SU-DHL-6 (cell line): ENCODE results near the gene CYTH1.
A peak's percentile ranks its signal among the peaks of the same experiment; 100 is the strongest.

Experiments used
- H2AFZ ChIP-seq: fragments of 200-600 bp; sonication (generic); 2 replicates; pipeline ENCODE4 v1.6.1; 2014; ENCODE audit warnings: low read depth, mild to moderate bottlenecking, moderate library complexity, mixed read lengths, antibody characterized with exemption, low read length; ENCODE audit not compliant: severe bottlenecking
- H3F3A ChIP-seq: fragments of 200-600 bp; shearing (Covaris generic); 2 replicates; pipeline ENCODE4 v1.6.0; 2016; ENCODE audit warnings: antibody characterized with exemption, mild to moderate bottlenecking; ENCODE audit not compliant: insufficient read depth
- H3K27ac ChIP-seq: fragments of 200-600 bp; sonication (generic); 2 replicates; pipeline ENCODE4 v1.5.1; 2016; ENCODE audit warnings: low read depth, mild to moderate bottlenecking, low read length, moderate library complexity, mixed read lengths
- H3K27me3 ChIP-seq: fragments of 200-600 bp; sonication (generic), shearing (Covaris generic); 2 replicates; pipeline ENCODE4 v1.6.0; 2014; ENCODE audit warnings: mild to moderate bottlenecking, low read length
- H3K36me3 ChIP-seq: fragments of 200-600 bp; sonication (generic); 2 replicates; pipeline ENCODE4 v1.6.1; 2014; ENCODE audit warnings: mild to moderate bottlenecking, low read length, mixed read lengths
- H3K4me2 ChIP-seq: fragments of 300-600, 200-600 bp; shearing (Covaris generic), sonication (generic); 2 replicates; pipeline ENCODE4 v1.6.0; 2014; ENCODE audit warnings: low read length, low read depth, mild to moderate bottlenecking; ENCODE audit not compliant: poor library complexity, severe bottlenecking
- H3K4me3 ChIP-seq: fragments of 200-600 bp; sonication (generic); 2 replicates; pipeline ENCODE4 v1.5.1; 2014; ENCODE audit warnings: antibody characterized with exemption, low read length, mild to moderate bottlenecking, mixed read lengths; ENCODE audit not compliant: insufficient read depth, poor library complexity, severe bottlenecking
- H3K79me2 ChIP-seq: fragments of 200-600 bp; sonication (generic); 2 replicates; pipeline ENCODE4 v1.6.1; 2014; ENCODE audit warnings: mild to moderate bottlenecking, low read length, moderate library complexity; ENCODE audit not compliant: insufficient read depth
- H3K9ac ChIP-seq: fragments of 200-600 bp; sonication (generic); 2 replicates; pipeline ENCODE4 v1.7.0; 2014; ENCODE audit warnings: mild to moderate bottlenecking, low read length
- H3K9me2 ChIP-seq: fragments of 200-600 bp; sonication (generic); replicated peaks from 2 replicates; pipeline ENCODE4 v1.6.1; 2014; ENCODE audit warnings: low read length; ENCODE audit not compliant: insufficient read depth
- H3K9me3 ChIP-seq: fragments of 200-600 bp; sonication (generic); 2 replicates; pipeline ENCODE4 v1.6.1; 2014; ENCODE audit warnings: low read length, mixed read lengths; ENCODE audit not compliant: insufficient read depth
- H4K20me1 ChIP-seq: fragments of 200-600 bp; sonication (generic); 2 replicates; pipeline ENCODE4 v1.6.1; 2014; ENCODE audit warnings: low read depth, mild to moderate bottlenecking, antibody characterized with exemption, low read length, moderate library complexity, mixed read lengths
- CTCF ChIP-seq: fragments of 200-600 bp; sonication (generic); IDR thresholded peaks from one replicate; pipeline ENCODE4 v1.5.1; 2017; ENCODE audit warnings: antibody characterized with exemption, mild to moderate bottlenecking, low read length, moderate library complexity; ENCODE audit not compliant: insufficient read depth, poor library complexity, severe bottlenecking
- EZH2phosphoT487 ChIP-seq: fragments of 200-600 bp; sonication (generic), shearing (Covaris generic); conservative IDR thresholded peaks from 2 replicates; pipeline ENCODE4 v1.6.1; 2018; ENCODE audit warnings: mild to moderate bottlenecking, antibody characterized with exemption, low read length, moderate library complexity, mixed read lengths

Gene CYTH1

GRCh38 chr17:78724544-78724943 is 57.5 kb downstream of the CYTH1 start:
- TF ChIP-seq CTCF (no peak), EZH2phosphoT487 (no peak)
- Histone ChIP-seq H3K9me2 (no peaks in the 10 kb centered on the region), H3K4me2 (peak overlapping the region; percentile 88), H3K27me3 (no peaks in the 10 kb centered on the region), H3K79me2 (peaks cover 100% of the 10 kb centered on the region), H2AFZ (no peak overlapping the region), H3K36me3 (no peaks in the 10 kb centered on the region), H4K20me1 (no peaks in the 10 kb centered on the region; the same call in 1 of the 2 replicates), H3K27ac (peak overlapping the region; percentile 96), H3K9me3 (no peaks in the 10 kb centered on the region), H3K9ac (peak overlapping the region; percentile 56), H3F3A (peaks cover 98% of the 10 kb centered on the region), H3K4me3 (peak overlapping the region; percentile 21)

- peak overlapping the region; percentile 41 for H3K4me3 ChIP-seq
- H2AFZ ChIP-seq, result no peak overlapping the region
- peak overlapping the region; percentile 96 for H3K27ac ChIP-seq
- TF ChIP-seq EZH2phosphoT487 (no peak), CTCF (no peak)
- no peaks in the 10 kb centered on the region for H3K36me3 ChIP-seq
- H3K79me2 ChIP-seq, result peaks cover 100% of the 10 kb centered on the region
- H3K27me3 ChIP-seq, result no peaks in the 10 kb centered on the region
- H3F3A ChIP-seq, result peaks cover 98% of the 10 kb centered on the region
- no peaks in the 10 kb centered on the region for H3K9me2 ChIP-seq
- H3K9ac ChIP-seq, result peak overlapping the region; percentile 56
- no peaks in the 10 kb centered on the region for H3K9me3 ChIP-seq
- H3K4me2 ChIP-seq, result peak overlapping the region; percentile 88
- H4K20me1 ChIP-seq, result no peaks in the 10 kb centered on the region; the same call in 1 of the 2 replicates
Measured at GRCh38 chr17:78723957-78724356, 58.1 kb downstream of the CYTH1 start.

- peaks cover 98% of the 10 kb centered on the region for H3F3A ChIP-seq
- H3K4me3 ChIP-seq, result peak overlapping the region; percentile 41
- peak overlapping the region; percentile 56 for H3K9ac ChIP-seq
- no peaks in the 10 kb centered on the region for H3K27me3 ChIP-seq
- H3K9me3 ChIP-seq, result no peaks in the 10 kb centered on the region
- H2AFZ ChIP-seq, result no peak overlapping the region
- no peaks in the 10 kb centered on the region; the same call in 1 of the 2 replicates for H4K20me1 ChIP-seq
- peak overlapping the region; percentile 96 for H3K27ac ChIP-seq
- no peak for TF ChIP-seq EZH2phosphoT487
- no peak for TF ChIP-seq CTCF
- peak overlapping the region; percentile 88 for H3K4me2 ChIP-seq
- peaks cover 100% of the 10 kb centered on the region for H3K79me2 ChIP-seq
- no peaks in the 10 kb centered on the region for H3K36me3 ChIP-seq
- no peaks in the 10 kb centered on the region for H3K9me2 ChIP-seq
Measured at GRCh38 chr17:78723001-78723796, 58.9 kb downstream of the CYTH1 start.
